Measurements from ENCODE around the gene KLF4.

- no peak for TF ChIP-seq REST (IDR thresholded peaks at IDR 0.05; ENCODE audit: low read depth, low read length)
- no peak for TF ChIP-seq CTCF (IDR thresholded peaks at IDR 0.05)
- TF ChIP-seq EP300 (IDR thresholded peaks at IDR 0.05; ENCODE audit: borderline replicate concordance in 1 of 2, low read depth in 1 of 2, low read length in 1 of 2): no peak
- TF ChIP-seq FOXM1 (IDR thresholded peaks at IDR 0.05; ENCODE audit: low read depth): no peak
- TF ChIP-seq NFIC (IDR thresholded peaks at IDR 0.05; ENCODE audit: borderline replicate concordance): no peak
- no peak for TF ChIP-seq GATA2 (CRISPR knock-in tag; IDR thresholded peaks at IDR 0.05)
- no peak for TF ChIP-seq SIN3A (IDR thresholded peaks at IDR 0.05; ENCODE audit: borderline replicate concordance, low read depth, low read length)
Measured at GRCh38 chr9:107483666-107484065, 5.9 kb downstream of the KLF4 start.
